ENCODE data around the gene CEP44. TPM values are rescaled to one million over a fixed set of nuclear protein-coding genes. Genes with fewer than 3 reads are reported as not detected.

CEP44 gene
- total RNA-seq, 2 experiments from 2014 or later = 29.2 to 32.4 TPM

- Histone ChIP-seq H3K79me2 (ENCODE audit: insufficient read depth, low read depth, low read length) (peaks cover 21% of the 10 kb centered on the region), H3K9me3 (ENCODE audit: low read length) (peaks cover 8% of the 10 kb centered on the region; the same call in 1 of the 2 replicates), H3K36me3 (ENCODE audit: insufficient read depth, low read length) (no peaks in the 10 kb centered on the region), H3K4me1 (ENCODE audit: insufficient read depth, low read length, poor library complexity, severe bottlenecking) (peaks cover 7% of the 10 kb centered on the region), H2AFZ (ENCODE audit: low read length) (no peak overlapping the region), H3K27ac (ENCODE audit: low read depth, low read length, poor library complexity, severe bottlenecking) (no peak overlapping the region), H3K4me3 (ENCODE audit: low read depth, low read length, poor library complexity, severe bottlenecking) (no peak overlapping the region), H3K4me2 (ENCODE audit: low read length) (no peak overlapping the region), H4K20me1 (ENCODE audit: insufficient read depth, low read length) (no peaks in the 10 kb centered on the region), H3K9me2 (ENCODE audit: insufficient read depth, low read length) (no peaks in the 10 kb centered on the region)
- intact Hi-C loops (cut with micrococcal nuclease; ENCODE audit: unreplicated experiment) = no loop called here
- POLR2A ChIA-PET = no interaction called here
- no peak for DNase-seq (ENCODE audit: low spot score)
- no TSS peak for BruUV-seq (replicated peaks)
- TF ChIP-seq EZH2phosphoT487 (IDR thresholded peaks at IDR 0.05; ENCODE audit: borderline replicate concordance, low read depth, low read length) (no peak), CTCF (conservative IDR thresholded peaks at IDR 0.05; ENCODE audit: low read length) (no peak)
- CTCF ChIA-PET (ENCODE audit: unreplicated experiment) = no interaction called here
These were observed 6.3 kb upstream of the CEP44 start for GRCh38 chr4:174277433-174277832.

- Histone ChIP-seq H3K4me2 (ENCODE audit: low read length) (no peak overlapping the region), H4K20me1 (ENCODE audit: insufficient read depth, low read length) (no peaks in the 10 kb centered on the region), H3K9me2 (ENCODE audit: insufficient read depth, low read length) (no peaks in the 10 kb centered on the region), H2AFZ (ENCODE audit: low read length) (no peak overlapping the region), H3K9me3 (ENCODE audit: low read length) (peaks cover 8% of the 10 kb centered on the region; the same call in 1 of the 2 replicates), H3K79me2 (ENCODE audit: insufficient read depth, low read depth, low read length) (peaks cover 24% of the 10 kb centered on the region; the same call in 1 of the 2 replicates), H3K27ac (ENCODE audit: low read depth, low read length, poor library complexity, severe bottlenecking) (no peak overlapping the region), H3K36me3 (ENCODE audit: insufficient read depth, low read length) (no peaks in the 10 kb centered on the region), H3K4me1 (ENCODE audit: insufficient read depth, low read length, poor library complexity, severe bottlenecking) (peaks cover 8% of the 10 kb centered on the region), H3K4me3 (ENCODE audit: low read depth, low read length, poor library complexity, severe bottlenecking) (no peak overlapping the region)
- no TSS peak for BruUV-seq (replicated peaks)
- CTCF ChIA-PET (ENCODE audit: unreplicated experiment) = no interaction called here
- DNase-seq (ENCODE audit: low spot score) = no peak
- POLR2A ChIA-PET = no interaction called here
- TF ChIP-seq EZH2phosphoT487 (IDR thresholded peaks at IDR 0.05; ENCODE audit: borderline replicate concordance, low read depth, low read length) = no peak
- no peak for TF ChIP-seq CTCF (conservative IDR thresholded peaks at IDR 0.05; ENCODE audit: low read length)
- intact Hi-C loops (cut with micrococcal nuclease; ENCODE audit: unreplicated experiment) = no loop called here
These were observed 5.2 kb upstream of the CEP44 start for GRCh38 chr4:174278467-174278866.

- ChIA-PET POLR2A (interaction anchor here (0.7 to 2.5 kb wide), 3 partner anchors 12 to 923 kb away, joined by 3 to 8 read pairs (median 4); no protein-coding TSS in a partner anchor), CTCF (ENCODE audit: unreplicated experiment) (no interaction called here)
- Histone ChIP-seq H3K36me3 (ENCODE audit: insufficient read depth, low read length) (no peaks in the 10 kb centered on the region), H3K4me1 (ENCODE audit: insufficient read depth, low read length, poor library complexity, severe bottlenecking) (peaks cover 9% of the 10 kb centered on the region), H3K9me3 (ENCODE audit: low read length) (peaks cover 8% of the 10 kb centered on the region; the same call in 1 of the 2 replicates), H3K4me2 (ENCODE audit: low read length) (no peak overlapping the region), H3K27ac (ENCODE audit: low read depth, low read length, poor library complexity, severe bottlenecking) (no peak overlapping the region), H3K79me2 (ENCODE audit: insufficient read depth, low read depth, low read length) (peaks cover 32% of the 10 kb centered on the region; the same call in 1 of the 2 replicates), H3K9me2 (ENCODE audit: insufficient read depth, low read length) (no peaks in the 10 kb centered on the region), H4K20me1 (ENCODE audit: insufficient read depth, low read length) (no peaks in the 10 kb centered on the region), H3K4me3 (ENCODE audit: low read depth, low read length, poor library complexity, severe bottlenecking) (no peak overlapping the region), H2AFZ (ENCODE audit: low read length) (no peak overlapping the region)
- intact Hi-C loops (cut with micrococcal nuclease; ENCODE audit: unreplicated experiment) = loop anchor here (10.0 kb wide), 1 partner anchor 905 kb away; the partner anchor contains the start of gene SAP30
- no peak for TF ChIP-seq CTCF (conservative IDR thresholded peaks at IDR 0.05; ENCODE audit: low read length)
- TF ChIP-seq EZH2phosphoT487 (IDR thresholded peaks at IDR 0.05; ENCODE audit: borderline replicate concordance, low read depth, low read length) = no peak
- no peak for DNase-seq (ENCODE audit: low spot score)
- BruUV-seq (replicated peaks) = no TSS peak
These were observed 4.1 kb upstream of the CEP44 start for GRCh38 chr4:174279433-174280155.
